Esophagus squamous epithelium (tissue), 5 donors: ENCODE measurements around the gene PDE6B. TPM values are rescaled to one million over a fixed set of nuclear protein-coding genes. Genes with fewer than 3 reads are reported as not detected.

Experiments
- DNase-seq: peaks from one replicate; lab custom pipeline; 2025; lab: John Stamatoyannopoulos, UW
- H3K27ac ChIP-seq, 4 donors: fragments of 200-600 bp; sonication (generic); one replicate each; pipeline ENCODE4 v1.5.1; 2016 to 2019; ENCODE audit warnings: mild to moderate bottlenecking in 1 of 4
- H3K27me3 ChIP-seq, 4 donors: fragments of 200-600 bp; sonication (generic); 1 replicate in 3 of 4; 2 replicates in 1 of 4; pipeline versions ENCODE4 v1.5.1 to v1.6.0; 2017 to 2021; ENCODE audit warnings: antibody characterized with exemption in 1 of 4
- H3K36me3 ChIP-seq, 3 donors: fragments of 200-600 bp; sonication (generic); one replicate each; pipeline ENCODE4 v1.5.1; 2016 to 2019
- H3K4me1 ChIP-seq, 3 donors: fragments of 200-600 bp; sonication (generic); one replicate each; pipeline ENCODE4 v1.5.1; 2017 to 2019
- H3K4me3 ChIP-seq, 4 donors: fragments of 200-600 bp; sonication (generic); 1 replicate in 3 of 4; 2 replicates in 1 of 4; pipeline ENCODE4 v1.5.1; 2016 to 2019; ENCODE audit warnings: mild to moderate bottlenecking in 2 of 4, moderate library complexity in 1 of 4
- H3K9me3 ChIP-seq, 3 donors: fragments of 200-600 bp; sonication (generic); one replicate each; pipeline ENCODE4 v1.5.1; 2016 to 2019
- POLR2A ChIP-seq, 4 donors: fragments of 450-650 bp; IDR thresholded peaks; one replicate each; pipeline ENCODE4 v1.6.1; 2017; ENCODE audit warnings: antibody characterized with exemption in 4 of 4, mild to moderate bottlenecking in 4 of 4, moderate library complexity in 3 of 4
- WGBS, 2 donors: methylation state at CpG; one replicate each; pipeline ENCODE4 v1.1.5; 2018; 5-methylcytosine and 5-hydroxymethylcytosine counted together
- intact Hi-C: fragments of 100-400 bp; cut with DNase I; formaldehyde crosslinking; loops from one replicate; pipeline ENCODE4 v1.15.0; 2022
- total RNA-seq, 4 donors: library from RNA; depleted of rRNA; stranded (reverse); fragments of >200 nt; gene quantifications; one replicate each; pipeline ENCODE4 v1.1.0, GENCODE V29; 2016
- TF ChIP-seq, protein P1 (sequence below), 6 experiments: fragments of 450-650 bp in 4 of 6; fragments of 200-600 bp in 2 of 6; sonication (generic) in 2 of 6; IDR thresholded peaks; one replicate each; pipeline ENCODE4 v1.5.1; 2016 to 2019; ENCODE audit warnings: antibody characterized with exemption in 6 of 6, mild to moderate bottlenecking in 4 of 6, moderate library complexity in 4 of 6
- donor health status: DM: yes; HTN: yes; CAD: no.

PDE6B gene
- total RNA-seq, 4 donors from 2014 or later, result 0.19 to 4.4 (median 1.7) TPM

DNA sequence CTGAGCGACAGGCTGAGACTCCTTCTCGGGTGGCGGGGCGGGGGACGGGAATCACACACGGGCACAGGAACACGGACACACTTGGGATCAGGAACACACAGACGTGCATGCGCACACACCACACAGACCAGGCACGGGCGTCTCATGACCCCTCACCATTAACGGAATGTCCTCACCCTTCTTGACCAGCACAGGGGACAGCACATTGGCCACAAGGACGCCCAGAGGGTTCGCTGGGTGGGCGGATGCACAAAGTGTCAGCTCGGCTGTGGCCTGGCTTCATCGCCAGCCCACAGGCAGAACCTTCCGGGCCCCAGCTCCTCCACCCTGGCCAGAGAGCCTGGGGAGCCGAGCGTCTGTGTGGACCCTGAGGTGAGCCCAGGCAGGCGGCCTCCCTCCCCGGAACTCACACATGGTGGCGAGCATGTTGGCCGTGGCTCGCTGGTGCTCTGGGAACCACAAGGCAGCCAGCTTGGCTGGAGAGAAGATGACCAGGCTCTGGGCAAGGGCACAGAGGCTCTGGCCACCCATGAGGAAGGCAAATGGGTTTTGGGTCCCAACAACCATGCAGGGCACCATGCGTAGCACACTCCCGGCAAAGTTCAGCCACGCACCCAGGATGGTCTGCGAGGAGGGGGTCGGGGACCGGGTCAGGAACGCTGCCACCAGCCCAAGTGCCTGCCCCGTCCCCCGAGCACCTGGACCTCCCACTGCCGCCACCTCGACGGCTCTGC is 60.5 kb downstream of the PDE6B start:
- Histone ChIP-seq H3K4me3 (no peak overlapping the region), H3K27ac (no peak overlapping the region), H3K4me1 (peaks cover 47 to 77% (median 55%) of the 10 kb centered on the region in 3 donors), H3K27me3 (no peaks in the 10 kb centered on the region), H3K36me3 (no peaks in the 10 kb centered on the region), H3K9me3 (no peaks in the 10 kb centered on the region)
- WGBS, 2 donors, result 87 to 93% methylated on average over 3 to 12 of the region's 37 CpGs
- TF ChIP-seq, protein P1, sequence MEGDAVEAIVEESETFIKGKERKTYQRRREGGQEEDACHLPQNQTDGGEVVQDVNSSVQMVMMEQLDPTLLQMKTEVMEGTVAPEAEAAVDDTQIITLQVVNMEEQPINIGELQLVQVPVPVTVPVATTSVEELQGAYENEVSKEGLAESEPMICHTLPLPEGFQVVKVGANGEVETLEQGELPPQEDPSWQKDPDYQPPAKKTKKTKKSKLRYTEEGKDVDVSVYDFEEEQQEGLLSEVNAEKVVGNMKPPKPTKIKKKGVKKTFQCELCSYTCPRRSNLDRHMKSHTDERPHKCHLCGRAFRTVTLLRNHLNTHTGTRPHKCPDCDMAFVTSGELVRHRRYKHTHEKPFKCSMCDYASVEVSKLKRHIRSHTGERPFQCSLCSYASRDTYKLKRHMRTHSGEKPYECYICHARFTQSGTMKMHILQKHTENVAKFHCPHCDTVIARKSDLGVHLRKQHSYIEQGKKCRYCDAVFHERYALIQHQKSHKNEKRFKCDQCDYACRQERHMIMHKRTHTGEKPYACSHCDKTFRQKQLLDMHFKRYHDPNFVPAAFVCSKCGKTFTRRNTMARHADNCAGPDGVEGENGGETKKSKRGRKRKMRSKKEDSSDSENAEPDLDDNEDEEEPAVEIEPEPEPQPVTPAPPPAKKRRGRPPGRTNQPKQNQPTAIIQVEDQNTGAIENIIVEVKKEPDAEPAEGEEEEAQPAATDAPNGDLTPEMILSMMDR (IDR thresholded peaks at IDR 0.05), result no peak
- no peak for DNase-seq
- intact Hi-C loops, result no loop called here

DNA sequence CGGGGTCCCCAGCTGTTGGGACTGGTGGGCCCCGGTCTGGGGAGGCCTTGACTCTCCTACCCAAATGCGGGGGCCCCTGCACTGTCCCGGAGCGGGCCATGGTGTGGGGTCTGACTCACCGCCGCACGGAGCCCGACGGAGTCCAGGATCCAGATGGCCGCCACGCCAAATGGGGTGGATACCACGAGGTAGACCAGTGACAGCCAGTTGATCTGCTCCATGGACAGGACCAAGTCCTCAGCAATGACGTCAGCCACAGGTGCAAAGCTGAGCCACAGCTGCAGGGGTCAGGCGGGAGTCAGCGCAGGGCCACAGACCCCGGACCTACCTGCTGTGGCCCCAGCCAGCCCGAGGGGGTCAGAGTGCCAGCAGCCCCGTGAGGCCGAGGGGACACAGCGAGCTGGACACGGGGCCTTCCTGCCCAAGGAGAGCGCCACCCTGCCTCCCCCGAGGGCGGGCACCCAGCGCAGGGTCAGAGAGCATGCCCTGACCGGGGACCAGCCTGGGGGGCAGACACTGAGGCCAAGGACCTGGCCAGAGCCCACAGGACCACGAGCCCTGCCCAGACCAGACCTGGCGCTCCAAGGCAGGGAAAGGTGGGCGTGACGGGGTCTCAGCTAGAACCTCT is 61.2 kb downstream of the PDE6B start:
- intact Hi-C loops, result no loop called here
- no peaks in the 10 kb centered on the region for H3K36me3 ChIP-seq
- H3K27me3 ChIP-seq, result no peaks in the 10 kb centered on the region
- H3K27ac ChIP-seq, result peak overlapping the region; percentile 75 to 88 (median 84)
- peak overlapping the region in 2 of 4 donors; percentile 5 to 66 for H3K4me3 ChIP-seq
- no peak for DNase-seq
- no CpG with 5 or more reads among the region's 31 CpGs for WGBS, 2 donors
- H3K9me3 ChIP-seq, result no peaks in the 10 kb centered on the region
- TF ChIP-seq, protein P1 (IDR thresholded peaks at IDR 0.05), result no peak
- no peak for TF ChIP-seq POLR2A (IDR thresholded peaks at IDR 0.05)
- H3K4me1 ChIP-seq, result peaks cover 43 to 71% (median 50%) of the 10 kb centered on the region in 3 donors

DNA sequence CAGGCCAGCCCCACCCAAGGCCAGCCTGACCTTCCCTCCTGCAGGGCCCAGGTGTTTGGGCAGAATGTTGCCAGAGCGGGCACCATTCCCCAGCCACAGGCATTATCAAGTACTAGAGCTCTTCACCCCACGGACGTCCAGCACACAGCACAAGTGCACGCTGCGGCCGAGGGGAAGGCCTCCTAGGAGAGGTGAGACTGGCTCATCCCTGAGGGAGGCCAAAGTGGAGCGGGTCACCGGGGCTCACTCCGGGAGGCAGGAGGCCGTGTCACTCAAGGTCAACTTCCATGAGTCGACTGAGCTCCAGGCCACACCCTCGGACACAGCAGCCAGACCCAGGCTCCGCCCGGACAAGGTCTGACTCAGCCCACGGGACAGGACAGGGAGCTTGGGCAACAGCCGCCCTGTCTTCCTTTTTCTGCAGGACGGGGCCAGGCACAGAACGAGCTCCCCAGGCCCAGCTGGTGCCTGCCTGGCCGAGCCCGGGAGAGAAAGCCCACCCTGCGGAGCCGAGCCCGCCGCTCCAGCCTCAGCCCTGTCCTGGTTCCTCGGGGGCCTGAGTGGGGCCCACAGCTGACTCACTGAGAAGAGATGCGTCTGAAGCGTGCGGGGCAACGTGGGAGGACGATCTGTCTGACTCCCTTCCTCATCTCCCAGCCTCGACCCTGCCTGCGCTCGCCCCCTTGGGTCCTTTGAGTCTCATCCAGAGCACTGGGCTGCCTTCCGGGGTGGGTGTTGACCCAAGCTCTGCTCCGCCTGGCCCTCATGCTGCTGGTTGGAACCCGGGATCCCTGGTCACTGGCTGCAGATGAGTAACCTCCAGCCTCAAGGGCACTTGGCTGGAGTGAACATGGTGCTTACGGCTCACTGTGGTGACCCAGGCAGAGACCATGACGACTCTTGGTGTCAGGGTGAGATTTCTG is 61.9 kb downstream of the PDE6B start:
- intact Hi-C loops, result no loop called here
- peak overlapping the region in 3 of 4 donors; percentile 5 to 66 (median 56) for H3K4me3 ChIP-seq
- H3K36me3 ChIP-seq, result no peaks in the 10 kb centered on the region
- no peak for DNase-seq
- peaks cover 37 to 64% (median 45%) of the 10 kb centered on the region in 3 donors for H3K4me1 ChIP-seq
- WGBS, 2 donors, result 32 to 35% methylated on average over 6 to 11 of the region's 38 CpGs
- TF ChIP-seq POLR2A (IDR thresholded peaks at IDR 0.05), result peak in 2 of 4 donors; percentile 24 to 63
- TF ChIP-seq, protein P1 (IDR thresholded peaks at IDR 0.05), result no peak
- H3K9me3 ChIP-seq, result no peaks in the 10 kb centered on the region
- H3K27me3 ChIP-seq, result no peaks in the 10 kb centered on the region
- H3K27ac ChIP-seq, result peak overlapping the region; percentile 75 to 88 (median 84)

DNA sequence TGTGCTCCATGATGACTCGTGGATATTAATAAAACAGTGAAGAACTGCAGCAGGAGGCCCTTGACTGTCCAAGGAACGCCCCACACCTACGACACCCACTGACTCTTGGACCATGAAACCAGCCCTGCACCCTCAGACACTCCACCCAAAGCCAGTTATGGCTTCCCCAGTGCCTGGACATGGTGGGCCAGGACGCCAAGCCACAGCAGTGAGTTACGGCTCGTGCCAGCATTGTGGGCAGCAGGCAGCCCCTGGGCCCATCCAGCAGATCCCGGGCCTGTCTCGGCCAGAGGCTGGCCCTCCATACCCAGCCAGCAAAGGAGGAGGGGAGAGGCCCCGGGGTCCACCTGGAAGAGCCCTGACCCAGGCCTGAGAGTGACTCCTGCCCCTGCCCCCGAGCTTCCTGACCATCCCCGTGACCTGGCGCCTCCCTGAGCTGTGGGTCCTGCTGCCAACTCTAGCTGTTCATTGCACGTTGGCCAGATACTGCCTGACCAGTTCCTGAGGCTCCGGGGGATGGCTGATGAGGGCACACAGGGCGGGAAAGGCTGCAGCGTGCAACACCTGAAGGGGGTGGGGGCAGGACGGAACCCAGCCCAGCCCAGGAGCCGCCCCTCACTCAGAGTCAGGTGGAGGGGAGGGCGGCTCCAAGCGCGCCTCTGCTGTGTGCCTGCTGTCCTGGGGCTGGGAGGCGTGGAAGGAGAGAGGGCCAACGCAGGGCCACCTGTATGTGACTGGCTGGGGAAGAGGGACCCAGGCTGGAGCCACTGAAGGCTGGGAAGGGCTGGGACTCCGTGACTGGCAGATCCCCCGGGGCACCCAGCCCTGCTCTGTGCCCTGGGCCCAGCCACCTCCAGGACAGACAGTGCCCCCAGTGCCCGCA is 62.8 kb downstream of the PDE6B start:
- H3K36me3 ChIP-seq, result no peaks in the 10 kb centered on the region
- WGBS, 2 donors, result 42 to 93% methylated on average over 3 to 4 of the region's 26 CpGs
- H3K4me3 ChIP-seq, result peak overlapping the region; percentile 41 to 66 (median 50)
- H3K27me3 ChIP-seq, result peaks cover 0 to 4% (median 0%) of the 10 kb centered on the region in 4 donors
- peaks cover 36 to 55% (median 43%) of the 10 kb centered on the region in 3 donors for H3K4me1 ChIP-seq
- no peak for DNase-seq
- TF ChIP-seq POLR2A (IDR thresholded peaks at IDR 0.05), result no peak
- TF ChIP-seq, protein P1 (IDR thresholded peaks at IDR 0.05), result no peak
- H3K9me3 ChIP-seq, result no peaks in the 10 kb centered on the region
- intact Hi-C loops, result no loop called here
- H3K27ac ChIP-seq, result peak overlapping the region; percentile 75 to 88 (median 84)
